ENCODE results near the gene OXNAD1.

GRCh38 chr3:16308727-16309126, 43.7 kb downstream of the OXNAD1 start:
- TF ChIP-seq, protein P1, sequence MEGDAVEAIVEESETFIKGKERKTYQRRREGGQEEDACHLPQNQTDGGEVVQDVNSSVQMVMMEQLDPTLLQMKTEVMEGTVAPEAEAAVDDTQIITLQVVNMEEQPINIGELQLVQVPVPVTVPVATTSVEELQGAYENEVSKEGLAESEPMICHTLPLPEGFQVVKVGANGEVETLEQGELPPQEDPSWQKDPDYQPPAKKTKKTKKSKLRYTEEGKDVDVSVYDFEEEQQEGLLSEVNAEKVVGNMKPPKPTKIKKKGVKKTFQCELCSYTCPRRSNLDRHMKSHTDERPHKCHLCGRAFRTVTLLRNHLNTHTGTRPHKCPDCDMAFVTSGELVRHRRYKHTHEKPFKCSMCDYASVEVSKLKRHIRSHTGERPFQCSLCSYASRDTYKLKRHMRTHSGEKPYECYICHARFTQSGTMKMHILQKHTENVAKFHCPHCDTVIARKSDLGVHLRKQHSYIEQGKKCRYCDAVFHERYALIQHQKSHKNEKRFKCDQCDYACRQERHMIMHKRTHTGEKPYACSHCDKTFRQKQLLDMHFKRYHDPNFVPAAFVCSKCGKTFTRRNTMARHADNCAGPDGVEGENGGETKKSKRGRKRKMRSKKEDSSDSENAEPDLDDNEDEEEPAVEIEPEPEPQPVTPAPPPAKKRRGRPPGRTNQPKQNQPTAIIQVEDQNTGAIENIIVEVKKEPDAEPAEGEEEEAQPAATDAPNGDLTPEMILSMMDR (conservative IDR thresholded peaks at IDR 0.05; ENCODE audit: low read length): no peak
- no peak for TF ChIP-seq EZH2phosphoT487 (IDR thresholded peaks at IDR 0.05; ENCODE audit: borderline replicate concordance)
